HG03139 (cell line): ENCODE measurements around the gene PGBD5.

Experiments
- ATAC-seq: cut with Tn5 transposase; IDR thresholded peaks from one replicate; pipeline ENCODE4 v1.9.1; 2021; ENCODE audit not compliant: unreplicated experiment

PGBD5 gene

GRCh38 chr1:230326971-230327891, 98.9 kb downstream of the PGBD5 start:
- ATAC-seq = no peak

- no peak for ATAC-seq
These were observed 102.4 kb downstream of the PGBD5 start for GRCh38 chr1:230323686-230324085.

GRCh38 chr1:230322967-230323547, 103.1 kb downstream of the PGBD5 start:
- no peak for ATAC-seq

- no peak for ATAC-seq
These were observed 103.7 kb downstream of the PGBD5 start for GRCh38 chr1:230322421-230322756.

GRCh38 chr1:230321741-230322420, 104.3 kb downstream of the PGBD5 start:
- no peak for ATAC-seq

GRCh38 chr1:230321341-230321740, 104.8 kb downstream of the PGBD5 start:
- no peak for ATAC-seq

GRCh38 chr1:230320804-230321203, 105.3 kb downstream of the PGBD5 start:
- ATAC-seq = no peak

- ATAC-seq = no peak
These were observed 107.0 kb downstream of the PGBD5 start for GRCh38 chr1:230319014-230319747.

GRCh38 chr1:230317823-230318819, 108.0 kb downstream of the PGBD5 start:
- ATAC-seq = no peak

- ATAC-seq = no peak
These were observed 109.0 kb downstream of the PGBD5 start for GRCh38 chr1:230316864-230317745.

GRCh38 chr1:230315099-230315498, 111.0 kb downstream of the PGBD5 start:
- no peak for ATAC-seq

GRCh38 chr1:230314142-230314470, 112.0 kb downstream of the PGBD5 start:
- ATAC-seq = no peak

GRCh38 chr1:230313453-230314141, 112.5 kb downstream of the PGBD5 start:
- ATAC-seq = no peak

- no peak for ATAC-seq
These were observed 113.5 kb downstream of the PGBD5 start for GRCh38 chr1:230312676-230313075.

GRCh38 chr1:230310381-230311163, 115.6 kb downstream of the PGBD5 start:
- no peak for ATAC-seq

- no peak for ATAC-seq
These were observed 116.4 kb downstream of the PGBD5 start for GRCh38 chr1:230309646-230310177.

GRCh38 chr1:230308821-230309220, 117.3 kb downstream of the PGBD5 start:
- ATAC-seq = no peak

- ATAC-seq = no peak
These were observed 118.1 kb downstream of the PGBD5 start for GRCh38 chr1:230308039-230308438.
